Measurements from ENCODE around the gene UIMC1. TPM values are rescaled to one million over a fixed set of nuclear protein-coding genes. Genes with fewer than 3 reads are reported as not detected.
A peak's percentile ranks its signal among the peaks of the same experiment; 100 is the strongest.

Gene UIMC1
- total and polyA plus RNA-seq, 2 donors (not counting 1 experiment from before 2014, with no cell fraction given), result 49.2 to 98.1 TPM

DNA sequence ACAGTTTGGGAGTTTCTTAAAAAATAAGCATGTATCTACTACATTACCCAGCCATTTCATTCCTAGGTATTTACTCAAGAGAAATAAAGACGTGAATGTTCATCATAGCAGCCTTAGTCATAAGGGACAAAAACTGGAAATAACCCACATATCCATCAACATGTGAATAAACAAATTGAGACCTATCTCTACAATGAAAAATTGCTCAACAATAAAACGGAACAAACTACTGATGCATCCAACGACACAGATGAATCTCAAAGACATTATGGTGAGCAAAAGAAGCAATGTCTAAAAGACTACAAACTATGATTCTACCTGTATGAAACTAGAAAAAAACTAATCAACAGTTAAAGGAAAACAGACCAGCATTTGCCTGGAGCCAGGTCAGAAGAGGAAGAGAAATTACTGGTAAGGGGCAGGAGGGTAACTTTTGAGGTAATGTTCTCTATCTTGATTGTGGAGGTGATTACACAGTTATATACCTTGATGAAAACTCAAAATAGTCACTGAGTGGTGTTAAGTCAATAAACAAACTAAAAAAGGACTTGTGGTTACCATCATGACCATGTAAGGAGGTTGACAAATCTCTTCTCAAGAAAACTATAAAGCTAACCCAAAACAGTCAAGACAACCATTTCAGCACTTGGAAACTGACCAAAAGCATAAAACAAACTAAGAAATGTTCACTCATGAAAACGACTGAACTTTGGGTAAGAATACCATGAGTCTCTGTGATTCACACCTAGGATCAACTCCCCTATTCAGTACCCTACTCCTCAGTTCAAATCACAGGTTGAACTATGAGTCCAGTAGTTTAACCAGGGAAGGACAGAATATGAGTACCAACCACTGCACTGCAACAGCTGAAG is 10.4 kb downstream of the UIMC1 start:
- intact Hi-C loops (cut with micrococcal nuclease), result no loop called here
- peak overlapping the region; percentile 47 for H3K4me3 Mint-ChIP-seq
- H4K20me1 ChIP-seq (ENCODE audit: control insufficient read depth, insufficient read depth, low read length, poor library complexity, severe bottlenecking), result peaks cover 46% of the 10 kb centered on the region
- peak; percentile 37 for DNase-seq
- peaks cover 55 to 59% of the 10 kb centered on the region in 2 donors for H3K4me1 ChIP-seq (ENCODE audit: control insufficient read depth in 2 of 2, insufficient read depth in 2 of 2, low read length in 2 of 2)
- no peak overlapping the region for H2AFZ ChIP-seq (ENCODE audit: insufficient read depth, low read depth, low read length, poor library complexity, severe bottlenecking)
- H3K9me3 ChIP-seq (ENCODE audit: control extremely low read depth in 1 of 3, control insufficient read depth in 2 of 3, insufficient read depth in 1 of 3, low read length in 2 of 3), result peaks cover 0 to 2% (median 0%) of the 10 kb centered on the region in 3 donors
- no peaks in the 10 kb centered on the region for H3K9me3 Mint-ChIP-seq (ENCODE audit: insufficient read depth)
- no peak overlapping the region for H3K9ac ChIP-seq (ENCODE audit: low read length)
- no peaks in the 10 kb centered on the region for H3K27me3 ChIP-seq (replicated peaks in 1 of 4; ENCODE audit: control extremely low read depth in 1 of 4, control insufficient read depth in 3 of 4, insufficient read depth in 4 of 4, low read length in 3 of 4)
- H3K4me3 ChIP-seq (ENCODE audit: control extremely low read depth in 1 of 5, extremely low read depth in 1 of 5, insufficient read depth in 1 of 5, low read depth in 2 of 5, low read length in 4 of 5), result no peak overlapping the region
- H3K27ac Mint-ChIP-seq, result peak overlapping the region; percentile 85
- H3K36me3 ChIP-seq (replicated peaks in 1 of 2; ENCODE audit: control extremely low read depth in 1 of 2, control insufficient read depth in 1 of 2, extremely low read depth in 1 of 2, insufficient read depth in 2 of 2, low read length in 1 of 2), result peaks cover 0 to 3% of the 10 kb centered on the region in 2 experiments
- ChIA-PET POLR2A (interaction anchor here (0.5 to 1.1 kb wide), 2 partner anchors 10 to 60 kb away, joined by 4 to 12 read pairs; no protein-coding TSS in a partner anchor), CTCF (interaction anchor here (0.9 to 3.4 kb wide), 4 partner anchors 9 to 26 kb away, joined by 3 to 23 read pairs (median 4); partner anchors contain the start of gene ZNF346)
- TF ChIP-seq EZH2 (IDR thresholded peaks at IDR 0.05; ENCODE audit: borderline replicate concordance, insufficient read depth, low read depth, low read length, poor library complexity, severe bottlenecking), result no peak
- TF ChIP-seq, protein P1, sequence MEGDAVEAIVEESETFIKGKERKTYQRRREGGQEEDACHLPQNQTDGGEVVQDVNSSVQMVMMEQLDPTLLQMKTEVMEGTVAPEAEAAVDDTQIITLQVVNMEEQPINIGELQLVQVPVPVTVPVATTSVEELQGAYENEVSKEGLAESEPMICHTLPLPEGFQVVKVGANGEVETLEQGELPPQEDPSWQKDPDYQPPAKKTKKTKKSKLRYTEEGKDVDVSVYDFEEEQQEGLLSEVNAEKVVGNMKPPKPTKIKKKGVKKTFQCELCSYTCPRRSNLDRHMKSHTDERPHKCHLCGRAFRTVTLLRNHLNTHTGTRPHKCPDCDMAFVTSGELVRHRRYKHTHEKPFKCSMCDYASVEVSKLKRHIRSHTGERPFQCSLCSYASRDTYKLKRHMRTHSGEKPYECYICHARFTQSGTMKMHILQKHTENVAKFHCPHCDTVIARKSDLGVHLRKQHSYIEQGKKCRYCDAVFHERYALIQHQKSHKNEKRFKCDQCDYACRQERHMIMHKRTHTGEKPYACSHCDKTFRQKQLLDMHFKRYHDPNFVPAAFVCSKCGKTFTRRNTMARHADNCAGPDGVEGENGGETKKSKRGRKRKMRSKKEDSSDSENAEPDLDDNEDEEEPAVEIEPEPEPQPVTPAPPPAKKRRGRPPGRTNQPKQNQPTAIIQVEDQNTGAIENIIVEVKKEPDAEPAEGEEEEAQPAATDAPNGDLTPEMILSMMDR (IDR thresholded peaks at IDR 0.05), result no peak
- no peaks in the 10 kb centered on the region for H3K27me3 Mint-ChIP-seq
- ATAC-seq (ENCODE audit: low read depth), result no peak
- peaks cover 58% of the 10 kb centered on the region for H3K4me1 Mint-ChIP-seq
- 40% methylated on average over 3 of the region's 4 CpGs for WGBS (ENCODE audit: insufficient coverage)
- peak overlapping the region; percentile 85 to 90 for H3K27ac ChIP-seq (ENCODE audit: low read length in 2 of 2)
- peaks cover 100% of the 10 kb centered on the region for H3K79me2 ChIP-seq (ENCODE audit: control insufficient read depth, insufficient read depth, low read length)
- peak overlapping the region; percentile 48 for H3K4me2 ChIP-seq (replicated peaks; ENCODE audit: low read depth, low read length, poor library complexity, severe bottlenecking)

Data from B cell (primary cell).